C4-2B (cell line): ENCODE data around the gene GADD45G.

ENCODE experiments used
- CTCF ChIP-seq: fragments of 450-650 bp; conservative IDR thresholded peaks from 2 replicates; pipeline ENCODE4 v1.5.1; 2017; ENCODE audit warnings: mild to moderate bottlenecking
- ZFX ChIP-seq: fragments of 450-650 bp; IDR thresholded peaks from 2 replicates; pipeline ENCODE4 v1.6.1; 2017

- TF ChIP-seq CTCF: no peak
- no peak for TF ChIP-seq ZFX
Measured at GRCh38 chr9:89641980-89642379, 37.2 kb downstream of the GADD45G start.
